Activated naive CD4-positive, alpha-beta T cell treated with Interleukin-2 at 50 U/mL for 16 hours (primary cell): ENCODE measurements around the gene PIK3CA.
"Not testable (repeated sequence)": the region's sequence is repeated elsewhere in the genome, so short reads cannot be mapped to it uniquely, and the experiment has no call there.

Experiments
- DNase-seq: peaks from one replicate; pipeline ENCODE4 v3.0.0-alpha.2; 2020

Gene PIK3CA

GRCh38 chr3:179215550-179215949 is 67.4 kb downstream of the PIK3CA start:
- DNase-seq = not testable (repeated sequence)

DNA sequence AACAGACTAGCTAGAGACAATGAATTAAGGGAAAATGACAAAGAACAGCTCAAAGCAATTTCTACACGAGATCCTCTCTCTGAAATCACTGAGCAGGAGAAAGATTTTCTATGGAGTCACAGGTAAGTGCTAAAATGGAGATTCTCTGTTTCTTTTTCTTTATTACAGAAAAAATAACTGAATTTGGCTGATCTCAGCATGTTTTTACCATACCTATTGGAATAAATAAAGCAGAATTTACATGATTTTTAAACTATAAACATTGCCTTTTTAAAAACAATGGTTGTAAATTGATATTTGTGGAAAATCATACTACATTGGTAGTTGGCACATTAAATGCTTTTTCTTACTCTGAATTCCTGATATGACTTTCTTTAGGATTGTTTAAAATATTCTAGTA is 70.1 kb downstream of the PIK3CA start:
- DNase-seq = not testable (repeated sequence)

- no peak for DNase-seq
These were observed 75.4 kb downstream of the PIK3CA start for GRCh38 chr3:179223548-179223947.

DNA sequence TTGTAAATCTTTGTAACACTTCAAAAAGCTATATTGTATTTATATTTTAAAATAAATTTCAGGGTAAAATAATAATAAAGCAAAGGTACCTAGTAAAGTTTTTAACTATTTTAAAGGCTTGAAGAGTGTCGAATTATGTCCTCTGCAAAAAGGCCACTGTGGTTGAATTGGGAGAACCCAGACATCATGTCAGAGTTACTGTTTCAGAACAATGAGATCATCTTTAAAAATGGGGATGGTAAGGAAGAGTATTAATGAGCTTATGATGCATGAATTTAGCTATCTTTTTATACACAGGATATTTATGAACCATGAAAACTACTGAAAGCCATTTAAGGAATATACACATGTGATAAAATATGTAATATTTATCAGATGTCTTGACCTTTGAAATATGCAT is 76.4 kb downstream of the PIK3CA start:
- no peak for DNase-seq

DNA sequence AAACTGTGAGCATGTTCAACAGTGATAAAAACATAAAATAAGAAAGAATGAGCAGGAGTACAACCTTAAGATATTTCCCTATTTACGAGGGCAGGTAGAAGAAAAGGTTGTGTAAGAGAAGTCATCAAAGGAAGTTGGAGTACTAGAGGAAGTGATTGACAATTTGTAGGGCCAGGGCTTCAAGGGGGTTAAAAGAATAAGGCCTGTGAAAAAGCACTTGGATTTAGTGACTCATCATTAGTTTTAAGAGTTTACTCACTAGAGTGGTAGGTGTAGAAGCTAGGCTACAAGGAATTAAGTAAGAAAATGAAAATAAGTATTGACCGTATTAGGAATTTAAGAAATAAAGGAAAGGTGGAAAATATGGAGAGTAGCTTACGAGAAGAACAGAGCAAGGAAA is 79.2 kb downstream of the PIK3CA start:
- DNase-seq = no peak

DNA sequence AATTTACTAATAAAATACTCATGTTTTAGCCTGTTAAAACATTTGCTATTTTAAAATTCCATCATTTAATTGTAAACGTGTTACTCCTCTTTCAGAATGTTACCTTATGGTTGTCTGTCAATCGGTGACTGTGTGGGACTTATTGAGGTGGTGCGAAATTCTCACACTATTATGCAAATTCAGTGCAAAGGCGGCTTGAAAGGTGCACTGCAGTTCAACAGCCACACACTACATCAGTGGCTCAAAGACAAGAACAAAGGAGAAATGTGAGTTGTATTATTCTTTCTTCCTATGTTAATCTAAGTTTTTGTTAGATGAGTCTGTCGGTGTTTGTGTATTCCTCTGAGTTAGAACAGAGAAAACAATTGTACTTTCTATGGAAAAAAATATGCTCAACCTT is 81.0 kb downstream of the PIK3CA start:
- no peak for DNase-seq

DNA sequence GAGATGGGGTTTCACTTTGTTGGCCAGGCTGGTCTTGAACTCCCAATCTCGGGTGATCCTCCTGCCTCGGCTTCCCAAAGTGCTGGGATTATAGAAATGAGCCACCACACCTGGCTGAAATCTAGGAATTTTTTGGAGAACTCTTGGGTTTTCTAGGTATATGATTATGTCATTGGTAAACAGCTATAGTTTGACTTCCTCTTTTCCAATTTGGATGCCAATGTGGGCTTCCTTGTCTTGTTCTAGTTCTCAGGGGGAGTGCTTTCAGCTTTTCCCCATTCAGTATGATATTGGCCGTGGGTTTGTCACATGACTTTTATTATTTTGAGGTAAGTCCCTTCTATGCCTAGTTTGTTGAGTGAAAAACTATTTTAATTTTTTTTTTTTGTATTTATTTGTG is 84.9 kb downstream of the PIK3CA start:
- DNase-seq = no peak

GRCh38 chr3:179234199-179234598 is 86.0 kb downstream of the PIK3CA start:
- no peak for DNase-seq

DNA sequence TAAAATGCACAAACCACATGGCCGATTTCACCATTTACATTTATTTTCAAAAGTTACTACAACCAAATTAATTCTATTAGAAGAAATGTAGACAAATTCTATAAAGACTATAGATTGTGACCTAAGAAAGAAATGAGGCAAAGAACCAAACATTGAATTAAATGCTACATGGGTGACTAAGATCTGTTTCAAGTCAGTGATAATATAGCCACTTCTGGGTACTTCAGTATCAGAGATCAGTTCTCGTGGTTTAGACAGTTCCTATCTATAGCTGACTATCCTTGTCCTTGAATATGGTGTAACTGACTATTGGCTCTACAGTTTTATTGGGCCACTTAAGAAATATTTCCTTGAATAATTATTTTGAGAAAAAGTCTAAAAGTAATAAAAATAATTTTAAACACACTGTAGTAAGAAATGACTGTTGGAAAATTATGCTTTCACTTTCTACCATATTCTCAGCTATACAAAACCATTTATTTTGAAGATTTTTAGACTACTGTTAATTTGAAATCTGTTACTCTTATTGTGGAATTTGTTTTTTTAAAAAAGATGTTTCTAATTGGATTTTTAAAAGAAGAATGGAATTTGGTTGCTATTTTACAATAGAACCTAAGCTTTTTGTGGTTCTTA is 88.6 kb downstream of the PIK3CA start:
- DNase-seq = no peak

- DNase-seq = not testable (repeated sequence)
These were observed 92.1 kb downstream of the PIK3CA start for GRCh38 chr3:179240299-179240698.

DNA sequence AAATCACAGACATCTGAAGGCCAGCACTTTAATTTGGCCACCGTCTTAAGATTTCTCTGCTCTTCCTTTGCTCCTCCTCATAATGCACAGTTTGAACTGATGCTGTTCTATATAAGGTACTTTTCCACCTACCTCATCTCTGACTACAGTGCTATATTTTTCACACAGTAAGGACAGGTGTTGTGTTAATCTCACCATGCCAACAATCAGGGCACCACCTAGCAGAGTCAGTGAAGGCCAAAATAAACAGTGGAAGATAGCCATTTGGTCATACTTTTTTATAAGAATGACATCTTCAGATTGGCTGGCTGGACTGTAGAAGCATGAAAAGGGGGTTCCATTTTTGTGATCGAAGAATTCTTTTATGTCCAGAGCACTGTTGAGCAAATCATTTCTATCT is 94.7 kb downstream of the PIK3CA start:
- DNase-seq = not testable (repeated sequence)

DNA sequence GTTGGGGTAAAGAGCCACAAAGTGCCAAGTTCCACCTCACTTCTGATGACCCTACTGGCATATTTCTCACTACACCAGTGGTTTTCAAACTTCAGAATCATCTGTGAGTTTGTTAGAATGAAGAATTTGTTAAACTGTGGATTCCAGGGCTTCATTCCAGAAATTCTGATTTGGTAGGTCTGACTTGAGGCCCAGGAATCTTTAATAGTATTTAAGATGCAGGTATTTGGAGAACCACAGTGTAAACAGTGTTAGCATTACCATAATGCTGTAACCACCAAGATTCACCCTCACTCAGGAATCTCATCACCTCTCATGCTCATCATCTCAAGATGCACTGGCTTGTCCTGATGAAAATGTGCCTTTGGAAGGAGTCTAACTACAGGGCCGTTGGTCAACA is 96.7 kb downstream of the PIK3CA start:
- DNase-seq = no peak

- no peak for DNase-seq
These were observed 99.3 kb downstream of the PIK3CA start for GRCh38 chr3:179247289-179248015.

DNA sequence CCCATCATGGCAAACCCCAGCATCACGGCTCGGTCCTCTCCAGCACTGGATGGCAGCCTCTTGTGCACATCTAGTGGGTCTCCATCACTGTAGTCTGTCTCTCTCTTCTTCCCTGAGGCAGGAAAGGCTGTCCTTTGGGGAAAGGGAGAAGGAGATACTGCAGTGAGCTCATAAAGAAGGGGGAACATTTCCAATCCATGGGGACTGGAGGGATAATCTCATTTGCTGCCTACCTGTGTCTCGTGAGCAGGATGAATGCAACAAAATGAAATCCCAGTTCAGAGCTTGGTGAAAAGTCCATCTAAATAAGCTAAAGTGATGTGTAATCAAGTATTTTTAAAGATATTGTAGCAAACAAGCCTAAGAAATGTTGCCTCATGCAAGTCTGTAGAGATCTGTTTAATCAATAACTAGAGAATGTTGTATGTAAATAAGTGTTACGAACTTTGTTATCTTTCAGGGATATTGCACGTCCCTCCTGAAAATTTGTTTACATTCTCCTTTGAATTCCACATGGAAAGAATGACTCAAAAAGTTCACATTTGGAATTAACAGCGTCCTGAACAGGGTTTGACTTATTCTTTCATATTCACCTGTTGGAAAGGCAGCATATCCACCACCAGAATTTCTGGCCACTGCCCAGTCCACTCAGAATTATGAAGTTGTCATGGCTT is 102.8 kb downstream of the PIK3CA start, which contains the start of gene KCNMB3:
KCNMB3 (minus strand) TSS at position 312 of the 674 bp plus-strand sequence; CDS start at position 188, 124 bp downstream.
- DNase-seq = no peak

DNA sequence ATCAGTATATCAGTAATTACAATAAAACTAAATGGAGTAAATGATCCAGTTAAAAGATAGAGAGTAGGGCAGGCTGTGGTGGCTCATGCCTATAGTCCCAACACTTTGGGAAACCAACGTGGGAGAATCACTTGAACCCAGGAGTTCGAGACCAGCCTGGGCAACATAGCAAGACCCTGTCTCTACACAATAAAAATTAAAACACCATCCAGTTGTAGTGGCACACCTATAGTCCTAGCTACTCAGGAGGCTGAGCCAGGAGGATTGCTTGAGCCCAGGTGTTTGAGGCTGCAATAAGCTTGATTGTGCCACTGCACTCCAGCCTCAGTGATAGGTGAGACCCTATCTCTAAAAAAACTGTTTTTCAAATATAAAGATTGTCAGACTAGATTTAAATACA is 108.7 kb downstream of the PIK3CA start:
- DNase-seq = no peak

GRCh38 chr3:179257742-179258141 is 109.6 kb downstream of the PIK3CA start:
- DNase-seq = not testable (repeated sequence)

GRCh38 chr3:179258820-179259219 is 110.7 kb downstream of the PIK3CA start:
- no peak for DNase-seq

DNA sequence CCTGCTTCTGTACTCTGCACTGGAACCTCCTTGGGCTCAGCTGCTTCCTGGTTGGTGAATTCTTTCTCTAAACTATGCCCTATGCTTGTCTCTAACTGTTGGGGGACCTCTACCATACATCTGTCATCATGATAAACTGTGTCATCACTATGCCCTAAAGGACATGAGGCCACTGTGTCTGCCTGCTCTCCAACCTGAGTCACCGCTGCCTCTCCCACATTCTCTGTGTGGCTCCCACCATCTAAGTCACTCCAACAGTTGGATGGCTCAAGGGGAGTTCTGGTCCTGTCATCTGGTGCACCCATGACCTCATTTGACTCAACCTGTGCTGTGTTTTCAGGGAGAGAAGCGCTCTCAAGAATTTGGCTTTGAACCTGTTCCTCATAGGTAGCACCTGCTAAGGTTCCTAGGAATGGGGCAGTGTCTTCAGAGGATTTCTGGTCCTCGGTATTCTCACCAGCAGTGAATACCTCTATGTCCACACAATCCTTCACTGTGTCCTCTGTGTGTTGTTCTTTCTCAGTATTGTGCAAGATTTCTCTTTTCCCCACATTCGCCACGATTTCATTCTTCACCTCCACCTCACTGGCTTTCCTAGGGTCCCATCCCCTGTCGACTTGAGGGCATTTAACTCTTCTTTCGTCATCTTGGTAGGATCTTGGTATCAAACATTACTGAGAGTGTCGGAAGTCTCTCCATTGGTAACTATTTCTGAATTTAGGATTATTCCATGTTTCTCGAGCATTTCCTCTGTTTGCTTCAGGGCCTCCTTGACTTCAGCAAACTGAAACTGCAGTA is 112.0 kb downstream of the PIK3CA start:
- peak; percentile 4 for DNase-seq

- DNase-seq = peak; percentile 69
These were observed 113.0 kb downstream of the PIK3CA start for GRCh38 chr3:179260949-179261765.

- no peak for DNase-seq
These were observed 115.0 kb downstream of the PIK3CA start for GRCh38 chr3:179263134-179263533.

DNA sequence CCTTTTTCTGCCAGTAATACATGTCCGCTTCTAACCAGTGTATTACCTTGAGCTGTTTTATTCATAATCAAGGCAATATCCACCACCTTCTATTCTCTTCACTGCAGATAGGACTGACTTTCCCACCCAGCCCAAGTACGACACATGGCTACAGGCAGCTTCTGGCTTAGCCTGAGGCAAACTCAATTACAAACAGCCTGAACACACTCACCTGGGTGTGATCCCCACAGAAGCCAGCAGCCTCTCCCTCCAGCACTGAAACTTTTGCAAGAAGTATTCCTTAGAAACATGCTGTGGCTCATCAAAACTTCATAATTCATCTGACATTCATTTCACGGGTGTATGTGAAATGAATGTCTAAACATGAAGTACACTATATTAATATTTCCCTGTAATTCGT is 116.3 kb downstream of the PIK3CA start:
- DNase-seq = no peak

DNA sequence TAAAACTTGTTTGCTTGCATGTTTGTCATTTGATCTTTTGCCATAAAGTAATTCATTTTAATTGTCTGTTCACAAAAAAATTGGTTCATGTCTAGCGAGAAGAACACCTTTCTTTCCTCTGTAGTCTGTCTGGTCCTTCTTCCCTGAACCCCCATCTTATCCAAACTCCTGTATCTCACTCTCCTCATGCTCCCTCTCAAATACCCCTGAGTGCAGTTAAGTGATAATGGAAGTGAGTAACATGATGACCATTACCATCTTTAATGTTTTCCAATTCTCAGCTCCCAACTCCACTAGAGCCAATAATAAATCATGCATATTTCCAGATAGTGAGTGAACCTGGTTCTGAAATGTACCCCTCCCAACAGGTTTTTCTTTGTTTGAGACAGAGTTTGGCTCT is 116.9 kb downstream of the PIK3CA start:
- DNase-seq = no peak
